ENCODE data around the gene PALS1.

Gene PALS1

DNA sequence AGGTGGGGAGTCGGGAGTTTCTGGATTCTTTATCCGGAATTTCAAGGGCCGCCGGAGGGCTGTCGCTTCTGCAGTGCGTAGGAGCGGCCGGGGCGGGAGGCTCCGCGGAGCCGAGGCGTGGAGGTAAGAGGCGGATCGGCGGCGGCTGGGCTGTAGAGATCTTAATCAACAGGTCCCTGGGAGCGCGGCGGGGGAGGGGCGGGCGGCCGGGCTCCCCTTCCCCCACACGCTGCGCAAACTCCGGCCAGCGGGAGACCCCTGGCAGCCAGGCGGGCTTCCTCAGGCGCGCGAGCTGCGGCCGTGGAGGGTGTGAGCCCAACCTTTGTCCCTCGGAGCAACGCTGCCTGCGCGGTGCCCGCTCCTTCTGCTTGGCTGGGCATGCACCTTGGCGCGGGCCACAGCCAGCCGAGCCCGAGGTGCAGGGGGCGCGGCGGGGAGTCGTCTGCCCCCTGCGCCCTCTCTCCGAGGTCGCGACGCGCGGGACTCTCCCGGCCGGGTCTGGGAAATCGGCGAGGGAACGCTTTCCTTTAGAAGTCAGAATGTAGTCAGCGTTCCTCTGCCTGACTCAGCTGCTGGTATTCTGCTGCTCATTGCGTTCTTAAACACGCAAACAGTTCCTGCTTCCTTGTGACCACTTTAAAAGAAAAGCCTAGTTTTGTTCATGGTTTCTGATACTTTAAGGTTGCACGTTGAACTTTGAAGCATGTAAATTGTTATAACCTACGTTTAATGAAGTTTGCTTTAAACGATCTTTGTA lies at the start of gene PALS1:
PALS1 (plus strand) TSS at position 25 of the 757 bp plus-strand sequence. CDS start 37,736 bp downstream, outside the sequence.
- no peak for DNase-seq (ENCODE audit: low read depth)

DNA sequence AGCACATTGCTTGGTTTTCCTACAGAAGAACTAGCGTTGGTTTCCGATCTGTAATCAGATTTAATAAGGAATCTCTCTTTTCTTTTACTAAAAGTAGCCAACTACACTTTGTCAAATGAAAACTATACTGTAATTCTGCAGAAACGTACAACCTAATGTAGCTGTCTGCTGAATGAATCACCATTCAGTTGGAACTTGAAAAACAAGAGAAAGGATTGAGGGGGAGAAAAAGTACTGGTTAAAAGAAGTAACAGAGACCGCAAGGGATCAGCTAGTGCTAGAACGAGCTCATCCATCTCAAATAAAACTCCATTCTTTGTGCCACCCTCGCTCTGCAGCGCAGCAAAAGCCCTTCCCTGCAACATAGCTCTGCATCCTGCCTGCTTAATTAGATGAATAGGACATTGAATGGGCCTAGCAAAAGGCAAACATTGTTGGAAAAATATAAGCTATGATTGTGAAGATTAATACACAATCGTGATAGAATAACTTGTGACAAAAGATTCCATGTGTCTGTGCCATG lies 49.4 kb upstream of the PALS1 start:
- no peak for DNase-seq (ENCODE audit: low read depth)

DNA sequence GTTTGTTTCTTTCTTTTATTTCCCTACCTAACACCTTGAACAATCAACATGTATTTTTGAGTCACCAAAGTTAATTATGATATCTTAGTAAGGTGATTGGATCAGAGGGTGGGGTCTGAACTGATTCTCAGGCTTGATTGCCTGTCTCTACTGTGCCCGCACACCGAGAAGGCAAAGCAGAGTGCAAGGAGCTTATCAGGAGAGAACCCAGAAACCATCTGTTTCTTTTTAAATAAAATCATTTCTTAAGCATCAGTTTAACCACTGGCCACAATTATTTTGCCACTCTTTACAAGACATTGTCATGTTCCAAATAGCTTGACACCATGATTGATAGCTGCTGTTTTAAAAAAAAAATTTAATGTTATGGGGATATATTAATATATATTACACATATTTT lies 48.9 kb upstream of the PALS1 start:
- DNase-seq (ENCODE audit: low read depth), result no peak

DNA sequence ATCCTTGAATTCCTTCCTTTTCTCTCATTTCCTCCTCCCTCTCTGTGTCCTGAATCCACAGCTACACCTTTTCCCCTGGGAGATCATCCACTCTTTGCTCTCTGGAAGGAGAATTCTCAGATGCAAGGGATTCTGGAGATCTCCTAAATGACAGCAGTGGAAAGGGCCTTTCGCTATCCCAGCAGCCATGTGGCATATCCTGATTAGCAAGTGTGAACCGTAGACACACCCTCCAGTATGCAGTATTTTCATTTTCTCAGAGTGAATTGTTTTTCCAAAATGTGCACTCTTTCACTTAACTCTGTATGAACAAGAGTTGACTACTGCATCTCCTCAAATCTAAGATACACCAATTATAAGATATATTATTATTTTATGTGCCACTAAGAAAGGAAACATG lies 46.0 kb upstream of the PALS1 start:
- DNase-seq (ENCODE audit: low read depth), result no peak

DNA sequence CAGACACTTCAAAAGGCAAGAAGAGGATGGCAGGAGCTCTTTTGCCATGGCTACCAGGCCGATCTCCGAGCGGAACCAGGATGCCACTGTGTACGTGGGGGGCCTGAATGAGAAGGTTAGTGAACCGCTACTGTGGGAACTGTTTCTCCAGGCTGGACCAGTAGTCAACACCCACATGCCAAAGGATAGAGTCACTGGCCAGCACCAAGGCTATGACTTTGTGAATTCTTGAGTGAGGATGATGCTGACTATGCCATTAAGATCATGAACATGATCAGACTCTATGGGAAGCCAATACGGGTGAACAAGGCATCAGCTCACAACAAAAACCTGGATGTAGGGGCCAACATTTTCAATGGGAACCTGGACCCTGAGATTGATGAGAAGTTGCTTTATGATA lies 42.2 kb upstream of the PALS1 start:
- no peak for DNase-seq (ENCODE audit: low read depth)

DNA sequence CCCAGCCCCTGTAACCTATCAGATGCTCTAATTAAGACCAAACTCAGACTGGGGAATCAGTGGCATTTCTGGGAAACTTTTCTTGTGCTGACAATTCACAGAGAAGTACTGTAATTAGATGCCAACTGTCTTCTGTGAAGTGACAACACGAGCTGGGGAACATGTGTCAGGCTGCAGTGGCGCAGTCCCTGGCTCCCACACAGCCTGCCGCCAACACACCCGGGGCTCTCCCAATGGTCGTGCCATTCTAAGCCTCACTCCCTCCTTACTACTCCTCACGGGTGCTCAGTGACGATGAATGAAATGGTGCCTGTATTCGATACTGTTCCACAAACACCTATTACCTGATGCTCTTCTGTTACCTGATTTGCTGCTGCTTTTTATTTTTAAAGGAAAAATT lies 33.4 kb upstream of the PALS1 start:
- DNase-seq (ENCODE audit: low read depth), result no peak

DNA sequence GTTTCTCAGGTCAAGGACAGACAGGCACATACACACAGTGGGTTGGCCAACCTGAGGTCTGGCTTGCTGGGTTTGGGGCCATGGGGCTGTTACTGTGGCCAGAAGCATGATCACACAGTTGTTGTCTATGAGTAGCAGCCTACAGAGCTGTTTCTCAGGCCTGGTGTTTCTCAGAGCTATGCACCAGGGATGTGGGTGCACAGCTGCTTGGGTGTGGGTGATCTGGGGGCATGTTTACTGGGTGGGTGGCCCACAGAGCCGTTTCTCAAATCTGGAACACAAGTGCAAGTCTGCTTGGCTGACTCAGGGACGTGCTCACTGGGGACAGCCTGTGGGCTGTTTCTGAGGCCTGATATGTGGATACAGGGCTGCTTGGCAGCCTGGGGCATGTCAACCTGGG lies 23.1 kb upstream of the PALS1 start:
- no peak for DNase-seq (ENCODE audit: low read depth)

DNA sequence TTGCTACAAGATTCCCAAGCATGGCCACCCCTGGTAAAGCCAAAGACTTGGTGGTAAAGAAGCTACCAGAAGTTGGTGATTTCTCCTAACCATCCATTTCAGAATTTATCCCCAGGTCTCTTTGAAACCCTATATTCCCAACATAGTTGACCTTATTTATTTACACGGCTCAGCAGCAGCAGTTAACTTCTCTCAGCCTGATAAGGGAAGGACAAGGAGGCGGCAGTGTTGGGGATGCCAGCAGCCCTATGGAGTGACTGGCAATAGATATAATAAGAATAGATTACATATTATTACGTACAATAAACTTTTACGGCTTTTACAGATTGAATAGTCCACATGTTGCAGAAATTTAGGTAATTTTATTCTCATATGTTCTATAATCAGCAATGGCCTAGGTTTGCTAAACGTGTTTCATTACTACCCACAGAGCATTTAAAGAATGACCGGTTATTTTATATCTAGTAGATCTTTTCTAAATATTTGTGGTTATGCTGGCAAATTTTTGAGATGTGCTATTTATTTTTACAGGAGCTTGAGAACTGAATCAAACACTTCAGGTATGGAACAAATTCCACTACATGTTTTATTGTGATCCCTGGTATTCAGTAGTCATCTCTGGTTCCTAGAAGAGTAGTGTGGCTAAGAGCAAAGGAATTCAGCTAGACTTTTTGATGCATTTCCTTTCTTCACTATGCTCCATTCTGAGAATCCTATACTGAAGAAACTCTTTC lies 19.8 kb upstream of the PALS1 start:
- no peak for DNase-seq (ENCODE audit: low read depth)

DNA sequence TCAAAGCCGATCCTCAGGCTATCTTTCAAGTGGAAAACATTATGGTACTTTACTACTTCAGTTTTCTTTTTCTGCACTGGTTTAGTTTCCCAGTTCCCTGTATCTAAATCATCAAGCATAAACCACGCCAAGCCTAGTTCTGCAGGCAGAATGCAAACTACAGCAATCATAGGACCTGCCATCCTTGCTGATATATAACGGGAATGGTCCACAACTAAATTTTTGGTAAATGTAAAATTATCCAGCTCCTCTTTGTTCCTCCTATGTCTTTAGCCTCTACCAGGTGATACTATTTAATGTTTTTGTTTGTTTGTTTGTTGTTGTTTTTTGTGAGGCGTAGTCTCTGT lies 19.3 kb upstream of the PALS1 start:
- DNase-seq (ENCODE audit: low read depth), result no peak

DNA sequence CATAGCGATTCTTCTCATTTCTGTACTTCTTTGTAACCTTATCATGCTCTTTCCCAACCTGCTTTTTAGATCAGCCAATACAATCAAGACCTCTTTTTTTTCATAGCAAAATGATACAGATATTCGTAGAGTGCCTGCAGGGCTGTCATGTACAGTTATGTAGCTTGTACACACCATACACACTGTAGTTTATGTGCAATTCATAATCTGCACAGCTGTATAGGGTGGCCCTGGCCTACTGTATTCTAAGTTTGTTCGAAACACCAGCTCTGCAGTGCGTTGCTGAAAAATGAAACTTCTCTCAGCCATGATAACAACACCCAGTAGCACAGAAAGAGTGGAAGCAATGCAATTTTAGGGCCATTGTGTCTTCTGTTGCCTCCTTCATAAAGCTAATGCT lies 15.7 kb upstream of the PALS1 start:
- DNase-seq (ENCODE audit: low read depth), result no peak

DNA sequence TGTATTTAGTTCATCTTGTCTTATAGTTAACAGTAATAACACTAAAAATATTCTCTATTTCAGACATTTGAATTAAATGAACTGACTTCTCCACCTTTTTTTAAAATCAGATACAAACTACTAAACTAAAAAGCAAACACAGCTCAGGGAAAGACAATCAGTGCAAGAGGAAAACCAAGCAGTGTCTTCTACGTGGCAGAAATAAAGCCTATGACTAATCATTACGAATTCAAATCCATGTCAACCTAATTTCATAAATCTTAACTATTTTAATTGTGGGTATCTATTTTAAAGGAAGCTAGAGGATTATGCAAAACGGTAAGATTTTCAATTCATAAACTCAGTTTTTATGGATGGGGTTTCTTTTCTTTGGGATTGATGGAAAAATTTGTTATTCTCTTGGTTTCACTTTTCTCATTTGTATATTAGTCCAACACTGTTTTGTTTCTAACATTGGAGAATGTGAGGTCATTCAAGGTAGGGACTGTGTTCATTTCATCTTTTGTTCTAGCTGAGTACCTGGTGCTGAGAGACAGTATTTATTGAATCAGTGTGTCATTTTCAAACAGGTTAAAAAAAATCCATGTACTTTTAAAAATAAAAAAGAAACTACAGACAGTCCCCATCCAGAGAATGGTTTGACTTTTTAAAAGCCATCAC lies 12.8 kb upstream of the PALS1 start:
- DNase-seq (ENCODE audit: low read depth), result no peak

DNA sequence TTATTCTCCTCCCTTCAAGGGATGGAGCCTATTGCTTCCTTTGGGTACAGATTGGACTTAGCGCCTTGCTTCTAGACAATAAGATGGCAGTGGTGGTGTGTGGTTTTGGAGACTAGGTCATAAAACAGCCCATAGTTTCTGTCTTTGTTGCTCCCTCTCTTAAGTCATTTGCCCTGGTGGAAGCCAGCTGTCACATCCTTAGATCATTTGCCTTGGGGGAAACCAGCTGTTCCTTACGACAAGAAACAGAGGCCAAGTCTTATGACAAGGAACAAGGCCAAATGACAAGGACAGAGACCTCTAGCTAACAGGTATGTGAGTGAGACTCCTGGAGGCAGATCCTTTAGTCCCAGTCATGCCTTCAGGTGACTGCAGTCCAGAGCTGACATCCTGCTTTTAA lies 9.2 kb upstream of the PALS1 start:
- DNase-seq (ENCODE audit: low read depth), result no peak

DNA sequence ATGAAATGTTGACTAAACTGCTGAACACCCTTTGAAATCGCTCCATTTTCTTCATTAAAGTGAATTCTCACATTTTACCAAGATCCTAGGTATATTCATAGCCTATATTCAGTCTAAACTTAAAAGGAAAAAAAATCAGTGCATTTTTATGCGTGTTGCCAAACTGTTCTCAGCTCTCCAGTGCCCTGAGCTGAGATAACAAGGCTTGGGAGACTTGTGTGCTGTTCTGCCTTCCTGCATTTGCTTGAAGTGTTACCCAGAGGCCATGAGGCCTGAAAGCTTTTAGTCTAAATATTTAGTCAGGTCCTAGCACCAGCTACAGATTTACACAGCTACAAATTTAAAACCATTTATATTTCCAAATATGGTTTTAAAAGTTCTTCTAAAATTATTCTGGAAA lies 8.6 kb upstream of the PALS1 start:
- no peak for DNase-seq (ENCODE audit: low read depth)

DNA sequence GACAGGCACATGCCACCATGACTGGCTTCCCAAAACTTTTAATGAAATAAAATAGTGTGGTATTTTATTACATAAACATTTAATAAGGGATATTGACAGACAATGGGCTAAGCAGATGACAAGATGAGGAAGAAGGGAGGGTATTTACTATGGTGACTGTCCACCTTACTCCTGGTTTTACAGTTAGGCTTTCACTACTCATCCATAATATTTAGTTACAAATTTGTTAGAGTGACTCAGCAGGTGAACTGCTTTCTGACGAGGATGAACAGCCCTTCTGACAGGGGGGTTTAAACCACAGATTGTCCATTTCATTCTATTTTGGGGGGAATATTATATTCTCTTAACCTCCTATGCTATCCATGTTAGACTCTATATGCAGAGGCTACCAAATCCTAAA lies 3.6 kb upstream of the PALS1 start:
- DNase-seq (ENCODE audit: low read depth), result no peak

DNA sequence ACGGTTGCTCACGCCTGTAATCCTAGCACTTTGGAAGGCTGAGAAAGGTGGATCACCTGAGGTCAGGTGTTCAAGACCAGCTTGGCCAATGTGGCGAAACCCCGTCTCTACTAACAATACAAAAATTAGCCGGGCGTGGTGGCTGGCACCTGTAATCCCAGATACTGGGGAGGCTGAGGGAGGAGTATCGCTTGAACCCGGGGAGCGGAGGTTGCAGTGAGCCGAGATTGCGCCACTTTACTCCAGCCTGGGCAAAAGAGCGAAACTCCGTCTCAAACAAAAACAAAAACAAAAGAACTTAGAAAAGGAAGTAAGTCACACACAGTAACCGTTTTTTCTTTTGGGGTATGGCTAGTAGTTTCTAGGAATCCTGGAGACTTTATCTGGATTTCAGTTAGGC lies 1.7 kb upstream of the PALS1 start:
- DNase-seq (ENCODE audit: low read depth), result no peak

DNA sequence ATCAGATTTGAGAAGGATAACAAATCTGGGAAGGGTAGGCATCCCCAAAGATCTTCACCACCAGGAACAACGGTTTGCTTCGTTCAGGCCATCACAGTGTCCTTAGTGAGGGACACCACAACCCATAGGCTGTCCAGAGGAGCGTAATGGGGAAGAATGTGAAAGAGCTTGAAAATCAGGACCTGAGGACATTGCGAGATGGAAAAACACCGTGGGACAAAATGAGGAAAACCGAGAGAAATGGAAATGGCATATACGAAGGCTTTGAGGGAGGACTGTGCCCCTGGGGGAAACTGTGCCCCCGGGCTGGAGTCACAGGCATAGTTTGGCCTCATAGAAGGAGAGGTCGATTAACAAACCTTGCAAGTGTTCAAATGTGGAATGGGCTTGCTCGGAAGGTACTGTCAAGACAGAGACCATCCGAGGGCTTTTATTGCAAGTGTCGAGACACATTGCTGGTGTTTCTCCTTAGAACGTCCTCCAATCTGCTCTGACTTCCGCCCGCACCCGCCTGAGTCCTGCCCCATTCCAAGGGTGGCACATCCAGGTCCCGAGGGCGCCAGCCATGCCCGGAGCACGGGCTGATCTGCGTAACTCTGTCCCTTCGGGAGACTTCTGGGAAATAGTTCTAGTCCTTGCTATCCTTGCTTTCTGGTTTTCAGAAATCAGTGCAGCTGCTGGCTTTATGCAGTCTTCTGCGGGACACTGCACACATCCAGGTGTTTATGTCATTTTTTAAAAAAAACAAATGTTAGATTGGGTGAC lies 885 bp upstream of the PALS1 start:
- no peak for DNase-seq (ENCODE audit: low read depth)

DNA sequence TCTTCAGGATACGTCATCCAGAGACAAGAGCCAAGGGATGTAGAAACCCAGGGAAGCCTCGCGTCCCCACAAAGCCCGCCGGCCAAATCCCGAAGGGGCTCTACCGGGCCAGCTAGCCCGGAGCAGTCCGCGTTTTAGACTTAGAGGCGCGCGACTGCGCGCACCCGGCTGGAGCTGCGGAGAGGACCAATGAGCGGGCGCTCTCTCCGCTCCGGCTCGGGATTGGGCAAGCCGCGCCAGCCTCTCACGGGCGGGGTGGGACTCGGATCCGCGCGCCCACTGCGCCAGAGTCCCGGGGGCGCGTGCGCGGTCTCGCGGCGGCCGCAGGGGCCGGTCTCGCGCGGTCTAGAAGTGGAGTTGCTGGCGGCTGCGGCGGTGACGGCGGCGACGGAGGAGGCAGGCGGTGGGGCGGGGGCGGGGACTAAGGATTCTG lies 241 bp upstream of the PALS1 start:
- DNase-seq (ENCODE audit: low read depth), result peak; percentile 82

DNA sequence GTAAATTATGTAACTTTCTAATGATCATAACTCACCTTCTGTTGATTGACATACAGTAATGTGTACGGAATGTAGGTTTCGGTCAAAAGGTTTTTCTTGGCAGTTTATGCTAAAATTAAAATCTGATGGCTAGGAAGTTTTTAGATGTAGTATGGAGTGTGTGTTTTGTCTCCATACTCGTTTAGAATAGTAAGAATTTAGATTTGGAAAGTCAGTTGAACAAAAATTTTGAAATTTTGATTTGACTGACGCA lies 859 bp downstream of the PALS1 start:
- DNase-seq (ENCODE audit: low read depth), result no peak

DNA sequence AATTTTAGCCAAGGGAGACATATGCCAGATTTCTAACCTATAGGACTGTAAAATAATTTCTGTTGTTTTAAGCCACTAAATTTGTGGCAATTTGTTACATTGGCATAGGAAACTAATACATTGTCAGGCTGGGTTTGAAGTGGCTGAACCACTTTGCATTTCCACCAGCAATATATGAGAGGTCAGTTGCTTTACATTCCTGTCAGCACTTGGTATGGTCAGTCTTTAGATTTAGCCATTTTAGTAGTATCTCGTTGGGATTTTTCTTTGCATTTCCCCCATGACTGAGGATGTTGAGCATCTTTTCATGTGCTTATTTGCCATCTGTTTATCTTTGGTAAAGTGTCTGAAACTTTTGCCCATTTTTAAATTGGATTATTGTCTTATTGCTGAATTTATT lies 3.9 kb downstream of the PALS1 start:
- DNase-seq (ENCODE audit: low read depth), result no peak

DNA sequence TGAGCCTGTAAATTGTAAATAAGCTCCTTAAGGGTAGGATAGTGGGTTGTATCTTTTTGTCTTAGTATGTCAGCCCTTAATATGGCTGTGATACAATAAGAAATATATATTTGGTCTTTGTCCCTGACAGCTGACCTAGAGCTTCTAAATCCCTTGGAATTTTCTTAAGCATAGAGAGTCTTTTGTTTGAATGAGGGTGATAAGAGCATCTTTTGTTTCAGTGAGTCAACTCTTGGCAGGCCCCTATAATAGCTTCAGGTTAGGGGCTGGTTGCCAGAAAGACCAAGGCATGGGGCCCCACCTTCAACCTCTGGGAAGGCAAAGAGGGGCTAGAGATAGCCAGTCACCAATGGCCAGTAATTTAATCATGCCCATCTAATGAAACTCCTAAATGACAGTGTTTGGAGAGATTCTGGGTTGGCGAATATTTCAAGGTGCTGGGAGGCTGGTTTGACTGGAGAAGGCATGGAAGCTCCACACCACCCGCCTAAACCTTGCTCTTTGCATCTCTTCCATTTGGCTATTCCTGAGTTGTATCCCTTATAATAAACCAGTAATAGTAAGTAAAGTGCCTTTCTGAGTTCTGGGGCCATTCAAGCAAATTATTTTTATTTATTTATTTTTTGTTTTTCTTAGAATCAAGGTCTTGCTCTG lies 10.5 kb downstream of the PALS1 start:
- DNase-seq (ENCODE audit: low read depth), result no peak

DNA sequence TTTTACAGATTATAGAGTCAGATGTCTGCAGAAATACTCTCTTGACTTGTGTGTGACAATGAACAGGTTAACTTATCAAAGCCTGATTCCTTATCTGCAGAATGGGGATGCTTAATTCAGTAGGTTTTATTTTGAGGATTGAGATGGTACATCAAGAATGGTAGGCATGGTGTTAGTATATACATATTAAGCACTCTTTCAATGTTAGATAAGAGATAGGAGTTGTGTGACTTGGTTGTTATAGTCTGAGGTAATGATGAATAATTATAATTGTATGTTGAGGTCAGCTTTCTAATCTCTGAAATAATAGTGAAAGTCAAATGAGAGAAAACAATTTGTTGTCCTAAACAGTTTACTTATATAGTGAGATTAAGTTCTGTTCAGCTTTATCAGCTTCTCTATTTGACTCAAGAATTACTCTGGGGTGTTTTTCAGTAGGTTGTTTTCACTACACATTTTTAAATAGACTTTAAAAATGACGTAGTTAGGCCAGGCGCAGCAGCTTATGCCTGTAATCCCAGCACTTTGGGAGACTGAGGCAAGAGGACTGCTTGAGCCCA lies 11.9 kb downstream of the PALS1 start:
- DNase-seq (ENCODE audit: low read depth), result no peak

DNA sequence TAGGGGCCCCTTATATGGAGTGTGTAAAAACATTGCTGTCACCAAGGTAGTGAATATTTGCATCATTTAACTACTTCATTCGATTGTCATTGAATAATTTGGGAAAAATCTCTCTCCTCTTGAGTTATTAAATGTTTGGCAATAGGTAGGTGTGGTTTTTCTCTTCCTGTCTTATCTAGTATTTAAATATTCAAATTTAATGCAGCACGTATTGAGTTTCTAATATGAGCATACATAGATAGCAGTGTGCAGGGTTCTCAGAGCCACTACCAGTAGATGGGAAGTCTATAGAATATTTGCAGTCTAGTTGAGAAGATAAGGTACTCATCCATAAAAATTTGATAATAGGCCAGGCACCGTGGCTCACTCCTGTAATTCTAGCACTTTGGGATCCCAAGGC lies 16.7 kb downstream of the PALS1 start:
- DNase-seq (ENCODE audit: low read depth), result no peak
